GM12864 (cell line): ENCODE results near the gene RPL15.
"Not testable (repeated sequence)": the region's sequence is repeated elsewhere in the genome, so short reads cannot be mapped to it uniquely, and the experiment has no call there.

Source experiments
- DNase-seq: peaks from one replicate; pipeline ENCODE4 v3.0.0-alpha.2; 2011; ENCODE audit warnings: low read depth
- H3K4me3 ChIP-seq: 2 replicates; pipeline ENCODE4 v1.5.1; 2011; ENCODE audit warnings: mild to moderate bottlenecking, low read depth, low read length, control low read depth
- TF ChIP-seq, protein P1 (sequence below): IDR thresholded peaks from 2 replicates; pipeline ENCODE4 v1.5.1; 2011; ENCODE audit warnings: low read depth, mild to moderate bottlenecking, moderate library complexity, low read length, control low read depth, inconsistent platforms; ENCODE audit errors: missing control alignments

Gene RPL15

DNA sequence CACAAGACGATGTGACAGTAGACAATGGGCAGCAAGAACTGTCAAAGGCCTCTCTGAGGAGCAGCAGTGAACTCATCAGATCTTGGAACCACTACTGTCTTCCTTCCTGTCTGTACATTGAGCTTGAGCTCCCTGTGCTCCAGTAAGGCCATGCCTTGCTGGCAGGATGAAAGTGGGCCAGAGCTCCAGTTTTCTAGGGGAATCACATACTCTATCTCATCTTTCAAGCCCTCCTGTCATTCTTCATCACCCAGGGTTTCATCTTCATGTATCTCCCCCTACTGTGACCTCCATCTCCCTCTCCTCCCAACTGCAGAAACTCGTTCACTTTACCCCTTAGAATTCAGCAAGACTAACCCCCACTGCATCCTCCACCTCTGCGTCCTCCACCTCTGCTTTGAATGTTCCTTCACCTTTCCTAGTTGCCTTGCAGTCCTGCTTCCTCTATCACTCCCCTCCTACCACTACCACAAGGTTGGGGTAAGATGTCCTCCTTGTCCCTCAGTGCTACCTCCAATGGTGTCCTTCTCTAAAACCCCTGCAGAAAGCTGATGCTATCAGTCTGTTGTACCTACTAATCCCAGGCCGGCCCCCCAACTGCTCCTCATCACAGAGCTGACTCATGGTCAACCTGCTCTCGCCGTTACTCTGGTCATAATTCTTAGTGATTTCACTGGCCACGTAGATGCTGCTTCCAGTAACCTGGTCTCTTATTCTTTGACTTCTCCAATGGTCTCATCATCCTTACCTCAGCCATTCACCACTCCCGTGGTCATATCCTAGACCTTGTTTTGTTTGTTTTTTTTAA, 22.5 kb upstream of the RPL15 start:
- H3K4me3 ChIP-seq = no peak overlapping the region
- DNase-seq = no peak
- TF ChIP-seq, protein P1, sequence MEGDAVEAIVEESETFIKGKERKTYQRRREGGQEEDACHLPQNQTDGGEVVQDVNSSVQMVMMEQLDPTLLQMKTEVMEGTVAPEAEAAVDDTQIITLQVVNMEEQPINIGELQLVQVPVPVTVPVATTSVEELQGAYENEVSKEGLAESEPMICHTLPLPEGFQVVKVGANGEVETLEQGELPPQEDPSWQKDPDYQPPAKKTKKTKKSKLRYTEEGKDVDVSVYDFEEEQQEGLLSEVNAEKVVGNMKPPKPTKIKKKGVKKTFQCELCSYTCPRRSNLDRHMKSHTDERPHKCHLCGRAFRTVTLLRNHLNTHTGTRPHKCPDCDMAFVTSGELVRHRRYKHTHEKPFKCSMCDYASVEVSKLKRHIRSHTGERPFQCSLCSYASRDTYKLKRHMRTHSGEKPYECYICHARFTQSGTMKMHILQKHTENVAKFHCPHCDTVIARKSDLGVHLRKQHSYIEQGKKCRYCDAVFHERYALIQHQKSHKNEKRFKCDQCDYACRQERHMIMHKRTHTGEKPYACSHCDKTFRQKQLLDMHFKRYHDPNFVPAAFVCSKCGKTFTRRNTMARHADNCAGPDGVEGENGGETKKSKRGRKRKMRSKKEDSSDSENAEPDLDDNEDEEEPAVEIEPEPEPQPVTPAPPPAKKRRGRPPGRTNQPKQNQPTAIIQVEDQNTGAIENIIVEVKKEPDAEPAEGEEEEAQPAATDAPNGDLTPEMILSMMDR = no peak

DNA sequence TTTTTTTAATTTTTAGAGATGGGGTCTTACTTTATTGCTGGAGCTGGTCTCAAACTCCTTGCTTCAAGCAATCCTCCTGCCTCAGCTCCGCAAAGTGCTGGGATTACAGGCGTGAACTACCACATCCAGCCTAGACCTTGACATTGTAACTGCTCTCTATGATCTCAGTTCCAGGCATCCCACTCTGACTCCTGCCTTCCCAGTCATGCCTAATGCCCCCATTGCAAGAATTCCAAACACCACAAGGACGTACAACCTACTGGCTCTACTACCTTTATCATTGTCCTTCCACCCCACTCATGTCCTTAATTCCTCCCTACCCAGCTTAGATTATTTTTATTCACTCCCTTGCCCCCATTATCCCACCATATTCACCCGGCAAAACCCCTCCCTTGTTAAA, 21.8 kb upstream of the RPL15 start:
- TF ChIP-seq, protein P1 = no peak
- no peak for DNase-seq
- no peak overlapping the region for H3K4me3 ChIP-seq

DNA sequence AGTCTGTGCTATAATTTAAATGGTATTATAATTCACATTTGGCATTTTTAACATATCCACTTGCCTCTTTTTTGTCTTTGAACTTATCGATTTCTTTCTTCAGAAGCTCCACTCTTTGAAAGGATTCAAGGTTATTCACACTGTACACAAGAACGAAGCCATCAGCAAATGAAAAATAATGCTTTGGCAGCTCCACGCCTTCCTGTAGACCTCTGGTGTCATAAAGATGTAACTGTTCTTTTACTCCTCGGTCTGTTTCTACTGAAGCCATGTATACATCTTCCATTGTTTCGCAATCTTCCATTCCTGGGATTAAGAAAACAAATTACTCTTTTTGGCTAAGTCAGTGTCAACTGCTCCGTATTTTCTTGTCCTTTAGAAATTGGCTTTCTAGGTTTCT, 16.2 kb upstream of the RPL15 start:
- no peak for DNase-seq
- TF ChIP-seq, protein P1 = no peak
- no peak overlapping the region for H3K4me3 ChIP-seq

DNA sequence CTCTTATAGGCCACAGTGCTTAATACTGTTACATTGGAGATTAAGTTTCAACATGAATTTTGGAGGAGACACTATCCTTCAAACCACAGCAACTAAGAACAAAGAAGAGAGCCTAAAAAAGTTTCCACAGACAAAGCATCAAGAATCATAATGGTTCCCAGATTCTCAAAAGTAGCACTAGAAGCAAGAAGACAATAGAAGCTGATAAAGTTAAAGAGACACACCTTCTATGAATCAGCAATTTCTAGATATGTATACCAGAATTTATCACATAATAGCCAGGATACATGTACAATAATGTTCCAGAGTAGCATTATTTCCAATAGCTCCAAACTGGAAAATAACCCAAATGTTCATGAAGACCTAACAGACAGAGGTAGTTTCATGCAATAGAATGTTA, 12.4 kb upstream of the RPL15 start:
- no peak overlapping the region for H3K4me3 ChIP-seq
- TF ChIP-seq, protein P1 = no peak
- DNase-seq = no peak

DNA sequence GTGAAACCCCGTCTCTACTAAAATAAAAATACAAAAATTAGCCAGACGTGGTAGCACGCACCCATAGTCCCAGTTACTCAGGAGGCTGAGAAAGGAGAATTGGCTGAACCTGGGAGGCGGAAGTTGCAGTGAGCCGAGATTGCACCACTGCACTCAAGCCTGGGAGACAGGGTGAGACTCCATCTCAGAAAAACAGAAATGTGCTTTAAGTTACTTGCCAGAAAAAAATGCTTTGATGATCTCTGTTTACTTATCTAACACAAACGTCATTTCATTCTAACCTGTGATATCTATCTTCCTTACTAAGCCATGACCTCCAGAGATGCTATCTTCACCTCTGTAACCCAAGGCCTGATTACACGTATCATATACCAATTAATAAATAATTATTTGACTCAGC, 7.6 kb upstream of the RPL15 start:
- TF ChIP-seq, protein P1 = no peak
- H3K4me3 ChIP-seq = no peak overlapping the region
- no peak for DNase-seq

DNA sequence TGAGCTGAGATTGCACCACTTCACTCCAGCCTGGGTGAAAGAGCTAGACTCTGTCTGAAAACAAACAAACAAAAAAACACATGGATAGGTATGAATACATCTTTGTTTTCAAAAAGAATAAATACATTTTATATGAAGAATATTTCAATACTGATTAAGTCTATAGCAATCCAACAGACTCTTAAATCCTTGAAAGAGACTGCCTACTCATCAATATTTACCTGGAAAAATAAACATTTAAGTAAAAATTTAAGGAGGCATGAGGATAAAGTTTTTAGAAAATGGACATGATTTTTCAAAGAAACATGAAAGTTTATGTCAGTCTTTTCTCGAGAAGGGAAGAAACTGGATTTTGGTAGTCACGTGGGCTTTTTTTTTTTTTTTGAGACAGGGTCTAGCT, 5.5 kb upstream of the RPL15 start:
- TF ChIP-seq, protein P1 = no peak
- DNase-seq = no peak

DNA sequence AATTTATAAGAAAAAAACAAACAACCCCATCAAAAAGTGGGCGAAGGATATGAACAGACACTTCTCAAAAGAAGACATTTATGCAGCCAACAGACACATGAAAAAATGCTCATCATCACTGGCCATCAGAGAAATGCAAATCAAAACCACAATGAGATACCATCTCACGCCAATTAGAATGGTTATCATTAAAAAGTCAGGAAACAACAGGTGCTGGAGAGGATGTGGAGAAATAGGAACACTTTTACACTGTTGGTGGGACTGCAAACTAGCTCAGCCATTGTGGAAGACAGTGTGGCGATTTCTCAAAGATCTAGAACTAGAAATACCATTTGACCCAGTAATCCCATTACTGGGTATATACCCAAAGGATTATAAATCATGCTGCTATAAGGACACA, 4.6 kb upstream of the RPL15 start:
- DNase-seq, H3K4me3 ChIP-seq: not testable (repeated sequence)

More for the DNA sequence above, 5.5 kb upstream of the RPL15 start:
- H3K4me3 ChIP-seq = no peak overlapping the region
